ENCODE measurements around the gene ITPKB. TPM values are rescaled to one million over a fixed set of nuclear protein-coding genes. Genes with fewer than 3 reads are reported as not detected.

Gene ITPKB
- total RNA-seq, 1 experiment from 2014 or later = 1.4 TPM

DNA sequence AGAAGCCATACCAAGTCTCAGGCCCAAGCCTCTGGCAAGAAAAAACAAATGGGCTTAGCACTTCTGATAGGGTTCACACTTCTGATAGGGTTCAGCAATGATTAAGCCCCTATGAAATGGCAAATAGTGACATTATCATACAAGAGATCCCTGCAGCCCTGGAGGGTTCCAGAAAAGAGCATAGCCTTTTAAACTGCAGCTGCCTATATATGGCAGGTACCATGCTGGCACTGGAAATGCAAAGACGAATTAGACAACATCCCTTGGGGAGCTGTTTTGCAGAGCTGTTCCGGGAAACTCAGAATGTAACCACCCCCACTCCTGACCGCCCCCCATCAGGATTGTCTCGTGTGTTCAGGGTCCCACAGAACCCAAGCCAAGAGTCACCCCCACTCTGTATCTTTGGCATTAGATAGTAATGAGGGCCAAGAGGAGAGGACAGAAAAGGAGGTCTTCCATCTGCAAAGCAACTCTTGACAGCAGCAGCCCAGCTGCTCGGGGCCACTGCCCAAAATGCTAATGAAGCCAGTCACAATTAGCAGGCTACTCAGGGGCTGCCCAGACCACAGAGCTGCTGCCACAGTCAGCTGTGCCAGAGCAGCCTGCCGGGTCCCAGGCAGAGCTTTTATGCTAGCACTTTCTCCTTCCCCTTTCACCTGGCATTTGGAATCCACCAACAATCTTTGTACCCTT lies 50.9 kb downstream of the ITPKB start:
- DNase-seq (ENCODE audit: extremely low read depth, low read depth) = no peak

- no peak for DNase-seq (ENCODE audit: extremely low read depth, low read depth)
Observed at GRCh38 chr1:226687426-226687825, 51.7 kb downstream of the ITPKB start.

DNA sequence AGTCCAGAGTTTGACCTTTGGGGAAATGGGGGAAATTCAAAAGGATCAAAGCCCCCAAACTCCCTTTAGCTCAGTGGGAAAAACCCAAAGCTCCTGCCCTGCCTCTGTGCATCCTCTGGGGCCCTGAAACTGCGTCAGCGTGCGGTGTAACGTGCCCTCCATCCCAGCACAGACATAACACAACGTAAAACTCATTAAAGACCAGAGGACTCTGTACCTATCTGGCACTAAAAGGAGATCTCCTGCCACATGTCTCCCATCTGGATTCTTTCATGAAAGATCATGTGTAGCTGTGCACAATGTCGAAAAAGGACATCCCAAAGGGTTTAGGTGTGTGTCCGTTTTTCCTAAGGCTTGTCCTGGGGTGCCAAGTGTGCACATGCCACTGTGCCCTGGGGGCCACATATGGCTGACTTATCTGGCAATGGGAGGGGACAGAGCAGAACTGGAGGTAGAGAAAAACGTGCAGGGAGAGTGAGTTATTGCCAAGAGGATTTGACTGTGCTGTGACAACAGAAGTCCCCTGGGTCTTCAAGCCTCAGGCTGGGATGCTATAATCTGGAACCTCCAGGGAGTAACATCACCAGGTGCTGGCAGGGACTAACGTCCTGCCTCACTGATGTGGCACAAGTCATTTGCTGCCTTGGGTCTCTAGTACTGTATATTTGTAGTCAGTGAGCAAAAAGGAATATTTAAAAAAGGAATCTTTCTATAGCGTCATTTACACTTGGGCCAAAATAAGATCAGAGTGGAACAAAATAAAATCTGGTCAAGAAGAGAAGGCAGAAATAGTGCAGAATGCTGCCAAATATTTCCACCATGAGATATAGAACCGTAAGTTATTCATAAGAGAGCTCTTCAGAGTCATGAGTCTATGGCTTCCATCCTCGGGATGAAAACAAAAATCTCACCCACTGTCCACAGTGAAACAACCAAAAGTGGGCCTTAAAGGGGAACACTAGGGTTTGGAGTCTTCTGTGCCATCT lies 52.3 kb downstream of the ITPKB start:
- no peak for DNase-seq (ENCODE audit: extremely low read depth, low read depth)

- DNase-seq (ENCODE audit: extremely low read depth, low read depth) = no peak
Observed at GRCh38 chr1:226685196-226685820, 53.8 kb downstream of the ITPKB start.

DNA sequence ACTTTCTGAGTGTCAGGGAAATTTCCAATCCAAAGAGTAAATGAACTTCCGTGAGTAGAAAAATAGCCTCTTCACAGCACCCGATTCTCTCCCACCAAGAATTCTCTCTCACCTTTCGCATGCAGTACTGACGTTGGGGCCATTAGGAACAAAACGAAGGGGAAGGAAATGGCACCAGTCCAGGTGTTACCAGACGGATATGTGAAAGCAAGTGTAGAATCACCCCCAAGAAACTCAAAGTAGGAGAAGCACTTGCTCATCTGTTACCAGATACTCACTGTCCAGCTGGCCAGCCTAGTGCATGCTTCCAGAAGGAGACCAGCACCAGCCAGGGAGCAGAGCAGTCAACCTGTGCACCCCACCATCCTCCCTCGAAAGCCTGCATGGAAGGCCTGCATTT lies 55.1 kb downstream of the ITPKB start:
- no peak for DNase-seq (ENCODE audit: extremely low read depth, low read depth)

- no peak for DNase-seq (ENCODE audit: extremely low read depth, low read depth)
Observed at GRCh38 chr1:226682871-226683814, 55.9 kb downstream of the ITPKB start.

DNA sequence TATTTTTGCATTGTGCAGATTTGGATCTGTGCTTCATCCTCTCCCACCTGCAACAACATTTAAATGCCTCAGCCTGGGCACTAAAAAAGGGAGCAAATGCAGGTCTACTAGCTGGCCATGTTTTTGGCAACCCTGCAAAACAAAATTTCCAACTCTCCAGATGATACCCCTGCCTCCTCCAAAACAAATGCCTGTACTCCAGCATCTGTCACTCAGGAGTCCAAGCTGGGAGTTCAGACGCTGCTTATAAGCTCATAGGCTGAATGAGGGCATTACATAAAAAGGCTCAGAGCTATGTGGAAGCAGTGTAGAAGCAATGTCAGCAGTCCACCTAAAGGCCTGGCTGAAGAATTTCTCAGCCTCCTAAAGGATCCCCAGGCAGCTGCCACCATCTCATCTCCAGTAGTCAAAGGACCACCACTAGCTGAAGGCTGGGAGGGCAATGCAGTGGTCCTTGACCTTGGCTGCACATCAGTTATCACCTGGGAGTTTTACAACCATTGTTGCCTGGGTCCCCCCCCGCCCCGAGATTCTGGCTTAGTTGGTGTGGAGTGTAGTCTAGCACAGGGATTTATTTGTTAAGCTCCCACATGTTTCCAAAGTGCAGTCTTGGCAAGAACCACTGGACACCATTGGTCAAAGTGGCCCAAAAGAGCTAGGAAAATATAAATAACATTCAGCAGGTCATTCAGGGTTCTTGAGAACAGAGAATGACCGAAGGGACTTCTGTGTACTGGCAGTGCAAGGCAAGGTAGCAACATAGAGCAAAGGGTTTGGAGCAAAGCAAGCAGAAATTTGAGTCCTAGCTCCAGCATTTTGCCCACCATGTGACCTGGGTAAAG lies 57.2 kb downstream of the ITPKB start:
- DNase-seq (ENCODE audit: extremely low read depth, low read depth) = no peak

- no peak for DNase-seq (ENCODE audit: extremely low read depth, low read depth)
Observed at GRCh38 chr1:226680653-226681052, 58.4 kb downstream of the ITPKB start.

- no peak for DNase-seq (ENCODE audit: extremely low read depth, low read depth)
Observed at GRCh38 chr1:226679853-226680516, 59.1 kb downstream of the ITPKB start.

GRCh38 chr1:226679262-226679661 lies 59.8 kb downstream of the ITPKB start:
- no peak for DNase-seq (ENCODE audit: extremely low read depth, low read depth)

DNA sequence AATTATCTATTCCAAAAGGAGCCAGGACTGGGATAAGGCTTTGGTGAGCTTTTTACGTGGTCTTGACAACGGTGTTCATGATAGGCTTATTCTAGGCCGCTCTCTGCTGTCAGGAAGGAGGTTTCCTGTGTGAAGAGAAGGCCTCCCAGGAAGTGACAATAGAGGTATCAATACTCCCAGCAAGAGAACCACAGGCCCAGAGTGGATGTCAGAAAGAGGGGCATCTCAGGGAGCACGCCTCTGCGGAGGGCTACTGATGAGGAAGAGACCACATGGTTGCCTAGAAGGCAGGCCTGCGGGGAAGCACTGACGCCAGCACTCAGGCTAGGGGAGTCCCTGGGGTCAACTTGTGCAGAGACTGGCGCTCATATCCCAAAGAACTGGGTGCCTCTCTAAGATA lies 60.4 kb downstream of the ITPKB start:
- no peak for DNase-seq (ENCODE audit: extremely low read depth, low read depth)

GRCh38 chr1:226678251-226678650 lies 60.8 kb downstream of the ITPKB start:
- no peak for DNase-seq (ENCODE audit: extremely low read depth, low read depth)

GRCh38 chr1:226677027-226678020 lies 61.8 kb downstream of the ITPKB start:
- DNase-seq (ENCODE audit: extremely low read depth, low read depth) = no peak

GRCh38 chr1:226676381-226676780 lies 62.7 kb downstream of the ITPKB start:
- no peak for DNase-seq (ENCODE audit: extremely low read depth, low read depth)

DNA sequence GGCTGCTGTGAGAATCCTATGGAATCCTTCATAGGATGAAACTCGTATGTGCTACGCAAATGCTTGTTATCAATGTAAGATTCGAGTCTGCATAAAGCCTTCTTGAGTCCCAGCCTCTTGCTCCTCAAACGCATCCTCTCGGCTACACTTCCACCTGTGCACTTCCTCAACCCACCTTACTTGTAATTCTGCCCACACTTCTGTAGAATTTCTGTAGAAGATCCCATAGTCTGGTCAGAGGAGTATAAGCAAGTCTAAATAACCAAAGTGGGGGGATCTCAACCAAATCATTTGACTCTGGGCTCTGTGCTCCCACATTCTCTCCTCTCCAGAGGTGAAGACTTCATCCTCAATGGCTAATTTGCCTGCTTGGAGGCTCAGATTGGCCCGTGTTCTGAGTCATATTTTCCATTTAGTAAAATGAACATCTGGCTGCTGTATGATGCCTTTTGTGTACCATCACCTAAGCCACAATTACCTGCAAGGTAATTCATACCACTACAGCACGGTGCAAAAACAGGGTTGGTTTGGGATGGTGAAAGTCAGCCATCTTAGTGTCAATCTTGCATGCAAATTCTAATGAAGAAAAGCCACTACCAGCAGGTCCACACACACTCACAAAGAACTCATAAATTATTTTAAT lies 63.2 kb downstream of the ITPKB start:
- no peak for DNase-seq (ENCODE audit: extremely low read depth, low read depth)

DNA sequence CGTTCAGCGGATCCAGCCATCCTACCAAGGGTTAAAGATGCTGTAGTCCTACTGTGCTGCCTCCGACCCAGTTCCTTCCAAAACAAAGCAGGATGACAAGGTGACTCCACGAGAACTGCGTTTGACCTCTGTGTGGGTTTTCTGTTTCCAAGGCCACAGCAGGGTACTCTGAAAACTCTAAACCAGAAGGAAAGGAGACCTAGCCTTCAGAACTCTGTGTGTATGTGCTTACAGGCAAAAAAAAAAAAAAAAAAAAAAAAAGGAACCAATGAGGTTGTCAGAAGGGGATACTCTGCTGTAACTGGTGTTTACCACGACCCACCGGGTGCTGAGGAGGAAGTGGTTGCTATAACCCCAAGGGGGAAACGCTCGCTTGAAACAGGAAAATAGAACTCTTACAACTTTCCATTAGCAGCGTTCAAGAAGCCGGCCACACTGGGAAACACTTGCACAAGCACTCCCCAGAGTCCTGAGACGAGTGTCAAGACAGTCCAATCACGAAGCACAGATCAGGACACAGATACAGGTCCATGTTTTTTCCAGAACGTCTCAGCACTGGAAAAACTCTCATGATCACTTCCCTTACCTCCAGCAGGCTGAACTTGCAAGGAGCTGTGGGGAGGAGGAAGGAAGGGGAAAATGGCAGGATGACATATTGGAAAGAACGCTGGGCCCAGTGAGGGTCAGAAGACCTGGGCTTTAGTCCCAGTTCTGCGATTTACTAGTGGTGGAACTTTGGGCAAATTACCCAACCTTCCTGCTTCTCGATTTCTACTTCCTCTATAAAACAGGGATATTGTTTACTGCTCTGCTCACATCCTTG lies 64.0 kb downstream of the ITPKB start:
- no peak for DNase-seq (ENCODE audit: extremely low read depth, low read depth)

Measured in NCI-H460 (cell line).